Activated CD4-positive, alpha-beta T cell treated with anti-CD3 and anti-CD28 coated beads, Interleukin-2, amount 10 ng/mL, durations not matched to agents 24 days and 14 days (primary cell): ENCODE results near the gene SON. TPM values are rescaled to one million over a fixed set of nuclear protein-coding genes. Genes with fewer than 3 reads are reported as not detected.
"Not testable (repeated sequence)": the region's sequence is repeated elsewhere in the genome, so short reads cannot be mapped to it uniquely, and the experiment has no call there.

Source experiments
- DNase-seq: peaks from one replicate; pipeline ENCODE4 v3.0.0; 2022
- H3K27ac Mint-ChIP-seq: one replicate; pipeline ENCODE4 v1.8.0; 2022; ENCODE audit warnings: mild to moderate bottlenecking, mixed read lengths
- H3K27me3 Mint-ChIP-seq: one replicate; pipeline ENCODE4 v1.8.0; 2022; ENCODE audit warnings: mixed read lengths
- H3K36me3 Mint-ChIP-seq: one replicate; pipeline ENCODE4 v1.8.0; 2022; ENCODE audit warnings: low read depth, mild to moderate bottlenecking, mixed read lengths
- H3K4me1 Mint-ChIP-seq: one replicate; pipeline ENCODE4 v1.8.0; 2021; ENCODE audit warnings: mixed read lengths
- H3K4me3 Mint-ChIP-seq: one replicate; pipeline ENCODE4 v1.8.0; 2022; ENCODE audit warnings: mild to moderate bottlenecking, moderate library complexity, mixed read lengths
- H3K9me3 Mint-ChIP-seq: one replicate; pipeline ENCODE4 v1.8.0; 2021; ENCODE audit warnings: mixed read lengths
- intact Hi-C: fragments of 100-400 bp; cut with micrococcal nuclease; formaldehyde crosslinking; loops from one replicate; pipeline ENCODE4 v1.15.1; 2023
- total RNA-seq: library from RNA; stranded (reverse); gene quantifications from 2 replicates; pipeline ENCODE4 v1.2.3, GENCODE V29; 2022

SON gene
- total RNA-seq, result 351 and 363 TPM in 2 replicates

- intact Hi-C loops, result loop anchor here (1.0 kb wide), 4 partner anchors 45 to 98 kb away; partner anchors contain the start of genes CRYZL1, DNAJC28, DONSON and TMEM50B
- H3K27ac Mint-ChIP-seq, result peak within 1 kb of the TSS; percentile 100
- peak; percentile 99 for DNase-seq
- H3K27me3 Mint-ChIP-seq, result no peaks in the 10 kb centered on the region
- peaks cover 34% of the 10 kb centered on the region for H3K4me1 Mint-ChIP-seq
- peaks cover 46% of the 10 kb centered on the region for H3K36me3 Mint-ChIP-seq
- no peaks in the 10 kb centered on the region for H3K9me3 Mint-ChIP-seq
- peak within 1 kb of the TSS; percentile 95 for H3K4me3 Mint-ChIP-seq
These were observed at the start of gene SON for GRCh38 chr21:33542640-33543504. Gene SON, plus strand, starts transcription at chr21:33543038. Its CDS starts 55 bp downstream, at chr21:33543093.

DNA sequence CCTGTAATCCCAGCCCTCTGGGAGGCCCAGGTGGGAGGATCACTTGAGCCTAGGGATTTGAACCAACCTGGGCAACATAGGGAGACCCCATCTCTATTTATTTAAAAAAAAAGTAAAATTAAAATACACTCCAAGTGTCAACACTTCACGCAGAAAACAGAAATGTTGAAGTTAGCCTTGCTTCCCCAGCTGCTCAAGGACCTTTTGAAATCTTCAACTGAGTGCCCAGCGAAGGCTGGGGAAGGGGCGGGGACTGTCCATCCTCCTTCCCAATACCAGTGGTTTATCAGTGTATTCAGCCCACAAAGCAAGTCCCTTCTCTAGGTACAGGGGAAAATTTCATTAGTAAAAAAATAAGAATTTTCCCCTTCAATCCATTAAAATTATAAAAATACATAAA lies 49.1 kb upstream of the SON start:
- Mint-ChIP-seq H3K36me3 (no peaks in the 10 kb centered on the region), H3K4me3 (no peak overlapping the region), H3K4me1 (peaks cover 10% of the 10 kb centered on the region), H3K27ac (no peak overlapping the region), H3K9me3 (no peaks in the 10 kb centered on the region), H3K27me3 (peaks cover 13% of the 10 kb centered on the region)
- no peak for DNase-seq
- intact Hi-C loops, result loop anchor here (5.0 kb wide), 1 partner anchor 94 kb away; the partner anchor contains the start of gene DONSON

DNA sequence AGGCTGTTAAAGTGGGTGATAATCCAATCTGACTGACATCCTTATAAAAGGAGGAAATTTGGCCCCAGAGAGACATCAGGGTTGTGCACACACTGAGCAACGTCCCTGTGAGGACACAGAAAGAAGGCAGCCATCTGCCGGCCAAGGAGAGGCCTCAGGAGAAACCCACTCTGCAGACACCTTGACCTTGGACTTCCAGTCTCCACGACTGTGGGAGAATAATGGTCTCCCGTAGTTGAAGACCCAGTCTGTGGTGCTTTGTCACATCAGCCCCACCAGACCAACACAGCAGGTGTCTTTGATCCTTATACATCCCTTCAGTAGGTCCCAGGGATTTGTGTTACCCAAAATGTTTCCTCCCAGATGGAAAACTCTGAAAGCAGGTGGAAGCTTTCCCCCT lies 47.1 kb upstream of the SON start:
- intact Hi-C loops, result no loop called here
- no peaks in the 10 kb centered on the region for H3K36me3 Mint-ChIP-seq
- peaks cover 8% of the 10 kb centered on the region for H3K4me1 Mint-ChIP-seq
- H3K9me3 Mint-ChIP-seq, result no peaks in the 10 kb centered on the region
- no peak for DNase-seq
- no peak overlapping the region for H3K27ac Mint-ChIP-seq
- H3K4me3 Mint-ChIP-seq, result no peak overlapping the region
- H3K27me3 Mint-ChIP-seq, result peaks cover 8% of the 10 kb centered on the region

DNA sequence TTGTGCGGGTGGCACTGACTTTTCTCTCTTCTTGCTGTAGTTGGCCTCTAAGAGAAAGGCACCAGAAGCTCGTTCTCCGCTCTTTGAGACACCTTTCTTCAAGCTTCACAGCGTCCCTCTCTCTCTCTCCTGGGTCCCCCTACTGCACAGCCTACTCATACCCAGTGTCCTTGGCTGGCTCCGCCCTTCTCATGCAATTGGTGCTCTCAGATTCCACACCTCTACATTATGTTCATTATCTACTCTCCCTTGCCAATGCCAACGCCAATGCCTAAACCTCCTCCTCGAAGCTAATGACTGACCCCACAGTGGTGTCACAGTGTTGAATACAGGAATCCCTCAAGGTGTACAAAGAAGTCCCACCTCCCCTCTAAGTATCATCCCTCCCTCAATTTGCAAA lies 46.5 kb upstream of the SON start:
- intact Hi-C loops, result no loop called here
- Mint-ChIP-seq H3K4me1 (peaks cover 4% of the 10 kb centered on the region), H3K27ac (no peak overlapping the region), H3K27me3 (peaks cover 8% of the 10 kb centered on the region), H3K4me3 (no peak overlapping the region), H3K36me3 (no peaks in the 10 kb centered on the region), H3K9me3 (no peaks in the 10 kb centered on the region)
- no peak for DNase-seq

DNA sequence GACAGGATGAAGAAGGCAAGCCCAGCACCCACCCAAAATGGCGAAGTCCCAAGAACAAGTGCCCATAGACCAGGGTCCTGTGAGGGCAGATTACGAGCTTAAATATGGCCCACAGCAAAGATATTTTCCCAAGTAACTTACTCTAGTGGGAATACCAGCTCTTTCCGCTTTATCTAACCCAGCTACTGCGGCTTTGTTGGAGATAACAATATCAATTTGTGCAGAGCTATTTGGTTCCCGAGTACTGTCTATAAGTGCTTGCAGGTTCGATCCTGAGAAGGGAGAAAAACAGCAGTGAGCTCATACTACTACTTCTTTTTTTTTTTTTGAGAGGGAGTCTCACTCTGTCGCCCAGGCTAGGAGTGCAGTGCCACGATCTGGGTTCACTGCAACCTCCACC lies 37.0 kb upstream of the SON start:
- Mint-ChIP-seq H3K4me3 (no peak overlapping the region), H3K4me1 (no peaks in the 10 kb centered on the region), H3K9me3 (no peaks in the 10 kb centered on the region), H3K27me3 (no peaks in the 10 kb centered on the region), H3K36me3 (peaks cover 70% of the 10 kb centered on the region), H3K27ac (no peak overlapping the region)
- intact Hi-C loops, result no loop called here
- no peak for DNase-seq

DNA sequence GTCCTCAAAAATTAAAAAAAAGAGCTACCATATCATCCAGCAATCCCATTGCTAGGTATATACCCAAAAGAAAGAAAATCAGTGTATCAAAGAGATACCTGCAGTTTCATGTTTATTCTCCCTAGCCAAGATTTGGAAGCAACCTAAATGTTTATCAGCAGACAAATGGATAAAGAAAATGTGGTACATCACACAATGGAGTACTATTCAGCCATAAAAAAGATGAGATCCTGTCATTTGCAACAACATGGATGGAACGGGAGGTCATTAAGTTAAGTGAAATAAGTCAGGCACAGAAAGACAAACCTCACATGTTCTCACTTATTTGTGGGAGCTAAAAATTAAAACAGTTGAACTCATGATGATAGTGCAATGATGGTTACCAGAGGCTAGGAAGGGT lies 35.8 kb upstream of the SON start:
- H3K4me3 Mint-ChIP-seq, H3K27me3 Mint-ChIP-seq, H3K27ac Mint-ChIP-seq, intact Hi-C loops, DNase-seq, H3K4me1 Mint-ChIP-seq, H3K9me3 Mint-ChIP-seq: not testable (repeated sequence)
- peaks cover 79% of the 10 kb centered on the region for H3K36me3 Mint-ChIP-seq

DNA sequence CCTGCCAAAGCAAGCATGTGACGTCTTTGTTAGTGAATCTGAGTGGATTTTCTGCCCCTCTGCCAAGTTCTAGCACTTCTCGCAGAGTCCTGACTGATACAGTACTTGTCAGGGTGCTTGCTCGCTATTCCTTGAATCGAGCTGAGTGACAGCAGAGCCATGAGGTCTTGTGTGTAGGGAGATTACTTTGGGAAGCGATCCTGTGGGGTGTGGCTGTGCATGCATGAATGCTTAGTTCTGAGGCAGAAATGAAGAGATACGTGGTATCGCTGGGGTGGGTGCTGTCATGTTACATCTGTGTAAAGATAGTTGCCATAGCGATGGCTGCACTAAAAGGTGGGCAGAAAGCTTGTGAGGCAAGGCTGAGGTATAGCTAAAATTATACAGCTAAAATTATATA lies 32.0 kb upstream of the SON start:
- peaks cover 11% of the 10 kb centered on the region for H3K4me1 Mint-ChIP-seq
- H3K4me3 Mint-ChIP-seq, result no peak overlapping the region
- DNase-seq, result no peak
- no peaks in the 10 kb centered on the region for H3K27me3 Mint-ChIP-seq
- H3K36me3 Mint-ChIP-seq, result peaks cover 69% of the 10 kb centered on the region
- no peak overlapping the region for H3K27ac Mint-ChIP-seq
- intact Hi-C loops, result no loop called here
- no peaks in the 10 kb centered on the region for H3K9me3 Mint-ChIP-seq

DNA sequence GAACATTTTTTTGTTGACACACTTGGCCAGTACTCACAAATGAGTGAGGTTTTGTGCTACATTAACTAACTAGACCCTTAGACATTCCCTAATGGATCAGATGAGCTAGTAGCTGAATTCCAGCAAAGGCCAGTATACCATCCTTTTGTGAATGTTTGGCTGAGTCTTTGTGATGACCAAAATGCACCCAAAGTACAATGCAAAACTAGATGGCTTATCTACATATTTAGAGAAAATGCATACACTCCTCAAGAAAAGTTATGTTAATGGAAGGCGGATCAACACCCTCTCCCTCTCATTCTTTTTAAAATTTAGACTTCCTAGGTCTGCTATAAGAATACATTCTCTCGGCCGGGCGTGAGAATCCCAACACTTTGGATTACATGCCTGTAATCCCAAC lies 31.2 kb upstream of the SON start:
- no peak for DNase-seq
- intact Hi-C loops, result no loop called here
- Mint-ChIP-seq H3K36me3 (peaks cover 70% of the 10 kb centered on the region), H3K4me1 (peaks cover 11% of the 10 kb centered on the region), H3K27ac (no peak overlapping the region), H3K27me3 (no peaks in the 10 kb centered on the region), H3K4me3 (no peak overlapping the region), H3K9me3 (no peaks in the 10 kb centered on the region)

DNA sequence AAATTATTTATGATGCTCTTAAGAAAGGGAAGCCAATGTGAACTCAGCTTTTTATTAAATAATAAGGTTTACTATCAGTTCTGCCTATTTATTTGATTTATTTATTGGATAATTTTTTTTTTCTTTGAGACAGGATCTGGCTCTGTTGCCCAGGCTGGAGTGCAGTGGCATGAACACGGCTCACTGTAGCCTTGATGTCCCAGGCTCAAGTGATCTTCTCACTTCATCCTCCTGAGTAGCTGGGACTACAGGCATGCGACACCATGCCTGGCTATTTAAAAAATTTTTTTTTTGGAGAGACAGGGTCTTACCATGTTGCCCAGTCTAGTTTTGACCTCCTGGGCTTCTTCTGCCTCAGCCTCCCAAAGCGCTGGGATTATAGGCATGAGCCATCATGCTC lies 30.4 kb upstream of the SON start:
- Mint-ChIP-seq H3K9me3 (no peaks in the 10 kb centered on the region), H3K27ac (no peak overlapping the region), H3K4me3 (no peak overlapping the region), H3K4me1 (peaks cover 11% of the 10 kb centered on the region), H3K27me3 (no peaks in the 10 kb centered on the region), H3K36me3 (peaks cover 71% of the 10 kb centered on the region)
- intact Hi-C loops, result no loop called here
- DNase-seq, result no peak

DNA sequence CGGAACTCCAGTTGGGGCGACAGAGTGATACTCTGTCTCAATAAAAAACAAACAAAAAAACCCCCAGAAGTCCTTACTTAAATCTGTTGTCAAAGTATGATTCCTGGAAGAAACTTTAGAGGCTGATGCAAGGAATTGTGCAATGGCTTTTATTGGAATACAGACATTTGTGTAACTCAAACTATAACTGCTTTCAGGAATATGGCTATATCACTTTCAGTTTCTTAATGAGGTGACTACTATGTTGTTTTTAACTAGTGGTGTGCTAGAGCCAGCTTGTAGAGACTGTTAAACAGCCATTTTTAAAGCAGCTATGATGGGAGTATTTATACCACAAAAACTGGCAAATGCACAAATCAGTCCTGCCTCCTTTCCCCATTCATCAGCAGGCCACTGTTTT lies 28.6 kb upstream of the SON start:
- no peaks in the 10 kb centered on the region for H3K9me3 Mint-ChIP-seq
- H3K27ac Mint-ChIP-seq, result peak overlapping the region; percentile 46
- no peak for DNase-seq
- no peaks in the 10 kb centered on the region for H3K27me3 Mint-ChIP-seq
- H3K4me3 Mint-ChIP-seq, result no peak overlapping the region
- intact Hi-C loops, result no loop called here
- H3K4me1 Mint-ChIP-seq, result peaks cover 11% of the 10 kb centered on the region
- peaks cover 67% of the 10 kb centered on the region for H3K36me3 Mint-ChIP-seq

DNA sequence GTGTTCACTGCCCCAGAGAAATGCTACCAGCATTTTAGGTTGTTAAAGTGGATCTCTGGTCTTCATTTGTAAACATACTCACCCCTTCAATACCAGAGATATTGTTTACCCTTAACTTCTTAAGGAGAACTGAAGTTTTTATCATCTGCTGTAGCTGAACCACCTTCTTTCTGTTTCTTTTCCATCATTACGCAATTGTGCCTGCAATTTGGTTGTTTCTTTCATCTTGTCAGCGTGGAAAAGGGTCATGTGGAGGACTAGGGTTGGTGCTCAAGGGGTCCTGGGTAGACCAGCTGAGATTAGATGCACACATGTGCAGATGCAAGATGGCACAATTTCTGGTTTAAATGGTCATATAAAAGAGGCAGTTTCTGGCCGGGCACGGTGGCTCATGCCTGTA lies 23.9 kb upstream of the SON start:
- Mint-ChIP-seq H3K27ac (no peak overlapping the region), H3K4me3 (no peak overlapping the region), H3K36me3 (peaks cover 56% of the 10 kb centered on the region), H3K27me3 (no peaks in the 10 kb centered on the region), H3K4me1 (peaks cover 11% of the 10 kb centered on the region), H3K9me3 (no peaks in the 10 kb centered on the region)
- DNase-seq, result no peak
- intact Hi-C loops, result no loop called here

- H3K4me1 Mint-ChIP-seq, result no peaks in the 10 kb centered on the region
- peaks cover 48% of the 10 kb centered on the region for H3K36me3 Mint-ChIP-seq
These were observed 20.4 kb upstream of the SON start for GRCh38 chr21:33522297-33522952.

DNA sequence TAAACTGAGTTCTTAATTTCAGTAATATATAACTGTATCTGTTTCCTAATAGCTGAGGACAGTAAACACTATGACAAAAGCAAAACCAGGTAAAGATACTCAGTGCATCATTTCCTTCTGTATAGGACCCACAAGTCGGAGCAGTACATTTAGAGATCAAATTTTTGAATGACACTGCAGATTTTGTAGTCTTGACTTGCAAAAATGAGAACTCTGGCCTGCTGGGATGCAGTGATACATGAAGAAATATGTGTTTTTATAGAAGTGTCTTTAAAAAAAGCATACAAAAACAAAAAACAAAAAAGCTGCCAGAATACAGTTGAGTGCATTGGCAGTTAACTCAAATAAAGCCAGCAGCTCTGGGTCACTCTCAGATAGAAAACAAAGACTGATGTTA lies 19.9 kb upstream of the SON start:
- H3K4me1 Mint-ChIP-seq, result no peaks in the 10 kb centered on the region
- no peak overlapping the region for H3K4me3 Mint-ChIP-seq
- intact Hi-C loops, result no loop called here
- no peak for DNase-seq
- no peak overlapping the region for H3K27ac Mint-ChIP-seq
- no peaks in the 10 kb centered on the region for H3K9me3 Mint-ChIP-seq
- H3K36me3 Mint-ChIP-seq, result peaks cover 49% of the 10 kb centered on the region
- no peaks in the 10 kb centered on the region for H3K27me3 Mint-ChIP-seq

More at GRCh38 chr21:33522297-33522952, 20.4 kb upstream of the SON start:
- no peak for DNase-seq
- Mint-ChIP-seq H3K27ac (no peak overlapping the region), H3K9me3 (no peaks in the 10 kb centered on the region), H3K27me3 (no peaks in the 10 kb centered on the region), H3K4me3 (no peak overlapping the region)
- intact Hi-C loops, result no loop called here

GRCh38 chr21:33531007-33531406 lies 11.8 kb upstream of the SON start:
- intact Hi-C loops, result no loop called here
- no peak overlapping the region for H3K27ac Mint-ChIP-seq
- H3K27me3 Mint-ChIP-seq, result no peaks in the 10 kb centered on the region
- H3K9me3 Mint-ChIP-seq, result no peaks in the 10 kb centered on the region
- H3K4me3 Mint-ChIP-seq, result no peak overlapping the region
- no peak for DNase-seq
- peaks cover 70% of the 10 kb centered on the region for H3K36me3 Mint-ChIP-seq
- H3K4me1 Mint-ChIP-seq, result peaks cover 4% of the 10 kb centered on the region
